DMS153 treated with DMSO at 0.1 percent for 48 hours (cell line): Measurements from ENCODE around the gene GAS6.

ENCODE experiments used
- DNase-seq: peaks from one replicate; lab custom pipeline; 2025; ENCODE audit not compliant: unreplicated experiment; lab: John Stamatoyannopoulos, UW

Gene GAS6

GRCh38 chr13:113853518-113854237 is 10.2 kb downstream of the GAS6 start:
- DNase-seq = no peak

- DNase-seq = no peak
Observed at GRCh38 chr13:113852536-113853517, 11.0 kb downstream of the GAS6 start.

GRCh38 chr13:113851826-113852535 is 11.9 kb downstream of the GAS6 start:
- DNase-seq = no peak

- DNase-seq = no peak
Observed at GRCh38 chr13:113851480-113851803, 12.4 kb downstream of the GAS6 start.

GRCh38 chr13:113850722-113851479 is 13.0 kb downstream of the GAS6 start:
- no peak for DNase-seq

GRCh38 chr13:113849981-113850721 is 13.7 kb downstream of the GAS6 start:
- no peak for DNase-seq

GRCh38 chr13:113849546-113849945 is 14.3 kb downstream of the GAS6 start:
- no peak for DNase-seq

GRCh38 chr13:113848431-113849260 is 15.2 kb downstream of the GAS6 start:
- DNase-seq = no peak

GRCh38 chr13:113848020-113848419 is 15.9 kb downstream of the GAS6 start:
- DNase-seq = no peak

GRCh38 chr13:113846636-113847318 is 17.1 kb downstream of the GAS6 start:
- no peak for DNase-seq

- DNase-seq = no peak
Observed at GRCh38 chr13:113845723-113846635, 17.9 kb downstream of the GAS6 start.

GRCh38 chr13:113845055-113845454 is 18.8 kb downstream of the GAS6 start:
- DNase-seq = no peak

- no peak for DNase-seq
Observed at GRCh38 chr13:113843864-113844556, 19.9 kb downstream of the GAS6 start.

GRCh38 chr13:113843063-113843654 is 20.7 kb downstream of the GAS6 start:
- DNase-seq = no peak

- DNase-seq = no peak
Observed at GRCh38 chr13:113842336-113843062, 21.4 kb downstream of the GAS6 start.

GRCh38 chr13:113841353-113841650 is 22.6 kb downstream of the GAS6 start:
- DNase-seq = no peak
